Nephron (organoid): ENCODE results near the gene LAMA2.

Source experiments
- H3K27ac Mint-ChIP-seq, 3 experiments: 2 replicates each; pipeline ENCODE4 v1.8.0; 2020; ENCODE audit warnings: mixed read lengths in 3 of 3, mild to moderate bottlenecking in 2 of 3, moderate library complexity in 1 of 3
- H3K27me3 Mint-ChIP-seq: 2 replicates; pipeline ENCODE4 v1.8.0; 2021; ENCODE audit warnings: low read depth, mild to moderate bottlenecking, moderate library complexity, mixed read lengths
- H3K36me3 Mint-ChIP-seq: 2 replicates; pipeline ENCODE4 v1.8.0; 2020; ENCODE audit warnings: low read depth, mixed read lengths
- H3K4me1 Mint-ChIP-seq: 2 replicates; pipeline ENCODE4 v1.8.0; 2020; ENCODE audit warnings: mixed read lengths
- H3K4me3 Mint-ChIP-seq, 3 experiments: 2 replicates each; pipeline ENCODE4 v1.8.0; 2020; ENCODE audit warnings: mild to moderate bottlenecking in 3 of 3, mixed read lengths in 3 of 3, moderate library complexity in 2 of 3
- H3K9me3 Mint-ChIP-seq: 2 replicates; pipeline ENCODE4 v1.8.0; 2020; ENCODE audit warnings: mixed read lengths
- CTCF ChIP-seq, 3 experiments: fragments of 200-600 bp; sonication (generic); IDR thresholded peaks; one replicate each; pipeline ENCODE4 v1.5.0; 2021; ENCODE audit warnings: antibody characterized with exemption in 3 of 3; ENCODE audit not compliant: unreplicated experiment in 3 of 3

LAMA2 gene

GRCh38 chr6:128889870-128890269, 6.9 kb downstream of the LAMA2 start:
- Mint-ChIP-seq H3K27ac (no peak overlapping the region), H3K27me3 (no peaks in the 10 kb centered on the region), H3K4me3 (no peak overlapping the region), H3K36me3 (peaks cover 3% of the 10 kb centered on the region), H3K4me1 (peaks cover 6% of the 10 kb centered on the region), H3K9me3 (peaks cover 3% of the 10 kb centered on the region)
- no peak for TF ChIP-seq CTCF (IDR thresholded peaks at IDR 0.05; ENCODE audit: unreplicated experiment in 3 of 3)

- Mint-ChIP-seq H3K4me1 (no peaks in the 10 kb centered on the region), H3K36me3 (peaks cover 5% of the 10 kb centered on the region), H3K27ac (no peak overlapping the region), H3K4me3 (no peak overlapping the region), H3K9me3 (peaks cover 4% of the 10 kb centered on the region), H3K27me3 (no peaks in the 10 kb centered on the region)
- TF ChIP-seq CTCF (IDR thresholded peaks at IDR 0.05; ENCODE audit: unreplicated experiment in 3 of 3): no peak
These were observed 9.1 kb downstream of the LAMA2 start for GRCh38 chr6:128892079-128892478.

GRCh38 chr6:128899341-128900050, 16.6 kb downstream of the LAMA2 start:
- Mint-ChIP-seq H3K27me3 (no peaks in the 10 kb centered on the region), H3K9me3 (peaks cover 4% of the 10 kb centered on the region), H3K27ac (no peak overlapping the region), H3K36me3 (peaks cover 5% of the 10 kb centered on the region), H3K4me1 (no peaks in the 10 kb centered on the region), H3K4me3 (no peak overlapping the region)
- no peak for TF ChIP-seq CTCF (IDR thresholded peaks at IDR 0.05; ENCODE audit: unreplicated experiment in 3 of 3)

- no peaks in the 10 kb centered on the region for H3K27me3 Mint-ChIP-seq
- H3K27ac Mint-ChIP-seq: no peak overlapping the region
- peaks cover 5% of the 10 kb centered on the region for H3K9me3 Mint-ChIP-seq
- H3K36me3 Mint-ChIP-seq: no peaks in the 10 kb centered on the region
- no peak for TF ChIP-seq CTCF (IDR thresholded peaks at IDR 0.05; ENCODE audit: unreplicated experiment in 3 of 3)
- H3K4me3 Mint-ChIP-seq: no peak overlapping the region
- H3K4me1 Mint-ChIP-seq: no peaks in the 10 kb centered on the region
These were observed 20.8 kb downstream of the LAMA2 start for GRCh38 chr6:128903715-128904114.

- Mint-ChIP-seq H3K27ac (no peak overlapping the region), H3K36me3 (peaks cover 4% of the 10 kb centered on the region), H3K27me3 (peaks cover 3% of the 10 kb centered on the region), H3K4me3 (no peak overlapping the region), H3K9me3 (peaks cover 6% of the 10 kb centered on the region), H3K4me1 (peaks cover 9% of the 10 kb centered on the region)
- no peak for TF ChIP-seq CTCF (IDR thresholded peaks at IDR 0.05; ENCODE audit: unreplicated experiment in 3 of 3)
These were observed 31.1 kb downstream of the LAMA2 start for GRCh38 chr6:128914051-128914450.

- Mint-ChIP-seq H3K36me3 (peaks cover 3% of the 10 kb centered on the region), H3K27me3 (no peaks in the 10 kb centered on the region), H3K9me3 (peaks cover 6% of the 10 kb centered on the region), H3K4me1 (peaks cover 9% of the 10 kb centered on the region), H3K27ac (no peak overlapping the region), H3K4me3 (no peak overlapping the region)
- TF ChIP-seq CTCF (IDR thresholded peaks at IDR 0.05; ENCODE audit: unreplicated experiment in 3 of 3): no peak
These were observed 35.9 kb downstream of the LAMA2 start for GRCh38 chr6:128918886-128919285.
